HG03469 (cell line): ENCODE results near the gene NARS2.

Experiments used
- ATAC-seq: cut with Tn5 transposase; IDR thresholded peaks from one replicate; pipeline ENCODE4 v1.9.1; 2021; ENCODE audit warnings: mild to moderate bottlenecking, moderate library complexity, moderate number of reproducible peaks; ENCODE audit not compliant: unreplicated experiment

Gene NARS2

DNA sequence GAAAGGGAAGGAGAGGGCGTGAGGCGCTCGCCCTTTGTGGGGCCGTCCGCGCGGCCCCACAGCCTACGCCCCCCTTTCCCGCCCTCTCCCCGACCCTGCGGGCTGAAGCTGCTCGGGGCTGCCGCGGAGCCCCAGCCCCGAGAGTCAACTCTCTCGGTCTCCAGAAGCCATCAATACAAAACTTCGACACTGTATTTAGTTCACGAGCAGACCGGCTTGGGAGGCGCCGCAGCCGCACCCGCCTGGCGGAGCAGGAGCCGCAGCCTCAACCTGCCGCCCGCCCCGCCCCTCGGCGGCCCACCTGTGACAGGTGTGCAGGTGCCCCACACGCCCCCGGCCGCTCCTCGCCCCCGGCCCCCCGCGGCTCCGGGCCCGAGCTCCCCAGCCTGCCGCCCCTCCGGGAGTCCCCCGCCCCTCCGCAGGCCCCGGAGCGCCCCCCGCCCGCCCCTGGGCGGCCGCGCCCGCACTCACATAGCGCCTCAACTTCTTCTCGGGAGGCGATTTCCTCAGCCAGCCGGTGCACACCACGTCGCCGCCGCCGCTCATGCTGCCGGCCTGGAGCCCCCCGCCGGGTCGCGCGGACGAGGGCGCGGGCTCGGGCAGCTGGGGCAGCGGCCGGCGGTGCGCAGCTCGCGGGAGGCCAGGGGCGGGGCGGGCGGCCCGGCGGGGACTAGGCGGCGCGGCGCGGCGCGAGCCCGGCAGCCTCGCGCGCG lies 157.3 kb downstream of the NARS2 start, which contains the start of gene GAB2:
GAB2 (minus strand) TSS at position 646 of the 713 bp plus-strand sequence; CDS start at position 546, 100 bp downstream.
- ATAC-seq, result no peak

DNA sequence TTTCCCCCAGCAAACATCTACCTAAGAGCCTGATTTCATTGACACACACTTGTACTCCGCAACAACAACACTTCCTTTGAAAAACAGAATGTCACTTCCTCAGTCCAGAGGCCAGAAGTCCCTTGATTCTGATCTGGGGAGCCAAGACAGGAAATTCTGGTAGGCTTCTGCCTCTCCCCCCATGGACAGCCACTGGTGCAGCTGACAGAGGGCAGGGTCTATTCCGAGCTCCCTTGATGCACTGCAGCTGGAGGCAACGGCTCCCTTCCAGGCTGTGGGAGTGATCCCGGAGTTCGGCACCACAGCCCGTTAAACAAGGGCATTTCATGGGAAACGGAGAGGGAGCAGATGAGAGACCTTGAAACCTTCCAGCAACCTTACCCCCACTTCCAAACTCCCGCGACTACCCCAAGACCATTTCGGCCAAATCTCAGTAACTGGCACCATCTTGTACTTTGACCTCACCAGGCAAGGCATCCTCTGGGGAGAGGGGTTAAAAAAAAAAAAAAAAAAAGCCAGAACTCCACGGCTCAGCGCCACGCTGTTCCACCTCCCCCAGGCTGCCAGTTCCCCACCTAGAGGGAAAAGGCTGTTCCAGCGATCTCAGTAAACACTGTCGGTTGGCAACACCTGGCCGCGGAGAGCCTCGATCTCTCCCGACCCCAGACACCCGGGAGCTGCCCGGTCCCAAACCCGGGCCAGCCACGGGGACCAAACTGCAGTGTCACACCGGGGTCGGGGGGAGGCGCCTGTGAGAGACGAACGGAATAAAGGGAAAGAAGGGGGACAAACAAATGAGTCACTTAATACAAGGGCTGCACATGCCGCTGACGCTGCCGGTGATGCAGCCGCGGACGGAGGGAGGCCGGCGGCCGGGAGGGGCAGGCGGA lies 158.1 kb downstream of the NARS2 start:
- ATAC-seq, result peak; percentile 41

DNA sequence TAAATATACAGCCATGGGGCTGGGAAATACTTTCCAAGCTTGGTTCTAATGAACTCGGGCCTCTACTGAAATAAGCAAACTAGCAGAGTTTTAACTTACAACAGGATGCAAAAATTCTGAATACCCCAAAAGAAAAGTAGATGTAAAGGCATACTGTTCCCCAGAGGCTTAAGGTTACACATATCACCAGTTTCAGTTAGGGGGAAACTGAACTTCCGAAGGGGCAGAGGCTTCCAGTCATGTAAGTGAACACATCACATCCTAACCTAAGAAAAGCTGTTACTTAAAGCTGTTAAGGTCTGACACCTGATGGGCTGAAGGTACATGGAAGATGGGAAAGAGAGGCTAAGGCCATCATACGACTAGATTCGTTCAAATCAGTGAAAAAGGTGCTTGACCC lies 159.3 kb downstream of the NARS2 start:
- ATAC-seq, result no peak

- ATAC-seq, result no peak
These were observed 160.2 kb downstream of the NARS2 start for GRCh38 chr11:78414321-78415051.

DNA sequence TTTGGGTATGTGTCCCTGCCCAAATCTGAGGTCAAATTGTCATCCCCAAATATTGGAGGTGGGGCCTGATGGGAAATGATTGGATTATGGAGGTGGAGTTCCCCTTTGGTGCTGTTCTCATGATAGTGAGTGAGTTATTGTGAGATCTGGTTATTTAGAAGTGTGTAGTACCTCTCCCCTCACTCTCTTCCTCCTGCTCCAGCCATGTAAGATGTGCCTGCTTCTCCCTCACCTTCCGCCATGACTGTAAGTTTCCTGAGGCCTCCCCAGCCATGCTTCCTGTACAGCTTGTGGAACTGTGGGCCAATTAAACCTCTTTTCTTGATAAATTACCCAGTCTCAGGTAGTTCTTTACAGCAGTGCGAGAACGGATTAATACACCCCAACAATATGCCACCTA lies 166.0 kb downstream of the NARS2 start:
- ATAC-seq, result no peak

DNA sequence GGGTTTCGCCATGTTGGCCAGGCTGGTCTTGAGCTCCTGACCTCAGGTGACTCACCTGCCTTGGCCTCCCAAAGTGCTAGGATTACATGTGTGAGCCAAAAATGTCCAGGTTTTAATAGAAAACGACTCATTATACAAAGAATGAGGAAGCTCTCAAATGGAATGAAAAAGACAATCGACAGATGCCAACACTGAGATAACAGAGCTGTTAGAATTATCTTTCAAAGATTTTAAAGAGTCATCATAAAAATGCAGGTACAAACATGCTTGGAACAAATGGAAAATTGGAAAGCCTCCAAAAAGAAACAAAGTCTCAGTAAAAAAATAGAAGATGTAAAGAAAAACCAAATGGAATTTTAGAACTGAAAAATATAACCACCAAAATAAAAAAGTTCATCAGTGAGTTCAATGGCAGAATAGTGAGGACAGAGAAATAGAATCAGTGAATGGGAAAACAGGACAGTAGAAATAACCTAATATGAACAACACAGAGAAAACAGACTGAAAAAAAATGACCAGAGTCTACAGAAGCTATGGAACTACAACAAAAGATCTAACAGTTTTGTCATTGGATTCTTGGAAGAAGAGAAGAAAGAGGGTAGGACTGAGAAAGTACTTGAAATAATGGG lies 168.0 kb downstream of the NARS2 start:
- ATAC-seq, result no peak

DNA sequence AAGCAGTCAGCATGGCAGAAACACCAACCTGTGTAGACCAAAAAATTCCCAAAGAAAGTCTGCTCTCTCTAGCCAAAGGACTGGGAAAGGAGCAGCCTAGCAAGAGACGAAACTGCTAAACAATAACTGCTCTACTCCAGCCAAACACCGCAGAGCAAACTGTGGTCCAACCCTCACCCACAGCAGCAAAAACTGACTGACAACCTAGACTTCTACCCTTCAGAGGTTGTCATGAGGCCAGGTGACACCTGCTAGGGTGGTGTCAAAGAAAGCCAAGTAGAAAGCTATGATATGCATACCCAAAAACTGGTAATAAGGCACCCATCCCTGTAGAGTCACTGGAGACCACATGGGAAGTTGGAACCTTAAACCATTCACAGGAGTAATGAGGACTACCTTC lies 168.9 kb downstream of the NARS2 start:
- no peak for ATAC-seq

DNA sequence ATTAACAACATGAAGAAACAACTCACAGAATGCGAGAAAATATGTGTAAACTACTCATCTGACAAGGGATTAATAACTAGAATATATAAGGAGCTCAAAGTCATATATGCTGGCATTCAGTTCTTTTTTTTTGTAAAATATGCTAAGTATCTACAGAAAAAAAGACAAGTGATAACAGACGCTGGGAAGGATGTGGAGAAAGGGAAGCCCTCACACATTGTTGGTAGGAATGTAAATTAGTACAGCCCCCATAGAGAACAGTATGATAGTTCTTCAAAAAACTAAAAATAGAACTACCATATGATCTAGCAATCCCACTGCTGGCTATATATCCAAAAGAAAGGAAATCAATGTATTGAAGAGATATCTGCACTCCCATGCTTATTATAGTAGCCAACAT lies 170.9 kb downstream of the NARS2 start:
- ATAC-seq, result no peak

- ATAC-seq, result no peak
These were observed 171.8 kb downstream of the NARS2 start for GRCh38 chr11:78402847-78403246.

DNA sequence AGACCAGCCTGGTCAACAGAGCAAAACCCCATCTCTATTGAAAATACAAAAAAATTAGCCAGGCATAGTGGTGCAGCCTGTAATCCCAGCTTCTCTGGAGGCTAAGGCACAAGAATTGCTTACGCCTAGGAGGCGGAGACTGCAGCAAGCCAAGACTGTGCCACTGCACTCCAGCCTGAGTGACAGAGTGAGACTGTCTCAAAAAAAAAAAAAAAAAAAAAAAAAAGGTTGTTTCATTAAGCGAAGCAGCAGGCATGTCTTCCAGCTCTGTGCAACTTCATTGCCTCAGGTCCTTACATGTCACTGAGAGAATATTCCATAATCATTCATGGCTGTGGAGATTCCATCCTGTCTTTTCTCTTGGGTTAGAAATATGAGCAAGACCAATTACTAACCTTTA lies 174.0 kb downstream of the NARS2 start:
- ATAC-seq, result no peak

- no peak for ATAC-seq
These were observed 174.5 kb downstream of the NARS2 start for GRCh38 chr11:78400116-78400515.

- ATAC-seq, result no peak
These were observed 175.5 kb downstream of the NARS2 start for GRCh38 chr11:78399136-78399535.

GRCh38 chr11:78398715-78399114 lies 175.9 kb downstream of the NARS2 start:
- ATAC-seq, result no peak

- ATAC-seq, result peak; percentile 80
These were observed 177.3 kb downstream of the NARS2 start for GRCh38 chr11:78397398-78397797.

DNA sequence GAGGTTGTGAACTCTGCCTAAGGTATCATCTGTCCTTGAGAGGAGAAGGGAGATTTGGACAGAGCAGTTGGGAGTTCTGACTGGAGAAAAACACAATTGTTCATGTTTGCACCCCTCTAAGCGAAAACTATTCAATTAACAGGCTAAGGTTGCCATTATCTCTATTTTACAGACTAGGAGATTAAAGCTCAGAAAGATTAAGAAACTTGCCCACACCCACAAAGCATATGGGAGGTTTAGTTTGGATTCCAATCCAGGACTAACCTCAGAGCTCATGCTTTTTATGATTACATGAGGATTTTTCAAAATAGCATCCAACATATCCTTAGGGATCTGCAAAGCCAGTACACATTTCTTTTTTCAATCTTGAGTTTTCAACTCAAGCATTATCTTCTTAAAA lies 179.1 kb downstream of the NARS2 start:
- ATAC-seq, result no peak

DNA sequence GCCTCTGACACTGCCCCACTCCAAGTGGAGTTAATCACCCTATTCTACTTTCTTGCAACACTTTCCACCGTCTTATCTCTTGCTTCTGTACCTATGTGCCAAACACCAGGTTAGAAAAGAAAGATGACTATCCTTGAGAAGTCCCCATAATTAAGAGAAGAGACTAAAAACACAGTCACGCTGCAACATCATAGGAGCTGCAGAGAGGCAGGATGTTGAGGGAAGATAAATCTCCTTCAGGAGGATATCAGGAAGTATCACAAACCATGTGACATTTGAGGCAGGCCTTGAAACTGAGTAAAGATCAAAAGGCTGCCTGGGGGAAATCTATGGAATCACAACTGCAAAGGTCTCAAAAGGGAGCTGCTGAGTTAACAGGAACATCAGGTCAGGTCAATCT lies 181.8 kb downstream of the NARS2 start:
- no peak for ATAC-seq

- no peak for ATAC-seq
These were observed 183.2 kb downstream of the NARS2 start for GRCh38 chr11:78391424-78391823.

- ATAC-seq, result no peak
These were observed 183.9 kb downstream of the NARS2 start for GRCh38 chr11:78390809-78391208.

- no peak for ATAC-seq
These were observed 188.3 kb downstream of the NARS2 start for GRCh38 chr11:78386215-78386941.
